GM23248 (cell line): ENCODE data around the gene BBOX1. TPM values are rescaled to one million over a fixed set of nuclear protein-coding genes. Genes with fewer than 3 reads are reported as not detected.

Experiments
- DNase-seq: peaks from one replicate; pipeline ENCODE4 v3.0.0-alpha.2; 2015
- H2AFZ ChIP-seq: fragments of 200-600 bp; sonication (generic); 2 replicates; pipeline ENCODE4 v1.6.1; 2016; ENCODE audit warnings: antibody characterized with exemption
- H3F3A ChIP-seq: fragments of 200-600 bp; sonication (generic); 2 replicates; pipeline ENCODE4 v1.6.1; 2016; ENCODE audit warnings: mild to moderate bottlenecking, antibody characterized with exemption, mixed run types; ENCODE audit not compliant: insufficient read depth
- H3K27ac ChIP-seq: fragments of 200-600 bp; sonication (generic); 2 replicates; pipeline ENCODE4 v1.5.1; 2016; ENCODE audit warnings: mild to moderate bottlenecking
- H3K27me3 ChIP-seq: fragments of 200-600 bp; sonication (generic); replicated peaks from 2 replicates; pipeline ENCODE4 v1.6.1; 2016; ENCODE audit warnings: mild to moderate bottlenecking; ENCODE audit not compliant: insufficient read depth
- H3K36me3 ChIP-seq: fragments of 200-600 bp; sonication (generic); 2 replicates; pipeline ENCODE4 v1.6.1; 2016; ENCODE audit warnings: low read depth, mild to moderate bottlenecking
- H3K4me1 ChIP-seq: fragments of 200-600 bp; sonication (generic); 2 replicates; pipeline ENCODE4 v1.6.1; 2016; ENCODE audit warnings: mild to moderate bottlenecking; ENCODE audit not compliant: insufficient read depth
- H3K4me2 ChIP-seq: fragments of 200-600 bp; sonication (generic); one replicate; pipeline ENCODE4 v1.6.1; 2016; ENCODE audit warnings: mild to moderate bottlenecking; ENCODE audit not compliant: unreplicated experiment
- H3K4me3 ChIP-seq: fragments of 200-600 bp; sonication (generic); 2 replicates; pipeline ENCODE4 v1.5.1; 2016; ENCODE audit warnings: mild to moderate bottlenecking
- H3K79me2 ChIP-seq: fragments of 200-600 bp; sonication (generic); 2 replicates; pipeline ENCODE4 v1.6.1; 2016; ENCODE audit warnings: mild to moderate bottlenecking; ENCODE audit not compliant: insufficient read depth
- H3K9ac ChIP-seq: fragments of 200-600 bp; sonication (generic); 2 replicates; pipeline ENCODE4 v1.6.1; 2016; ENCODE audit warnings: mild to moderate bottlenecking
- H3K9me2 ChIP-seq: fragments of 200-600 bp; sonication (generic); 2 replicates; pipeline ENCODE4 v1.6.1; 2016; ENCODE audit warnings: mixed run types, mild to moderate bottlenecking, moderate library complexity; ENCODE audit not compliant: insufficient read depth
- H3K9me3 ChIP-seq: fragments of 200-600 bp; sonication (generic); one replicate; pipeline ENCODE4 v1.6.1; 2017; ENCODE audit warnings: low read depth
- H4K20me1 ChIP-seq: fragments of 200-600 bp; sonication (generic); 2 replicates; pipeline ENCODE4 v1.6.0; 2016; ENCODE audit not compliant: insufficient read depth
- EZH2 ChIP-seq: fragments of 200-600 bp; sonication (generic); IDR thresholded peaks from 2 replicates; pipeline ENCODE4 v1.6.1; 2018; ENCODE audit warnings: antibody characterized with exemption, mild to moderate bottlenecking; ENCODE audit not compliant: insufficient read depth, poor library complexity, severe bottlenecking
- EZH2phosphoT487 ChIP-seq: fragments of 200-600 bp; sonication (generic); IDR thresholded peaks from 2 replicates; pipeline ENCODE4 v1.6.1; 2018; ENCODE audit warnings: antibody characterized with exemption, moderate library complexity, mild to moderate bottlenecking, low read depth; ENCODE audit not compliant: insufficient read depth
- WGBS, 2 experiments: methylation state at CpG; one replicate each; pipeline ENCODE4 v1.1.6; 2015 to 2017; ENCODE audit warnings: low lambda C conversion rate in 2 of 2, low coverage in 1 of 2; ENCODE audit errors: missing lambda C conversion rate in 2 of 2; 5-methylcytosine and 5-hydroxymethylcytosine counted together
- in situ Hi-C: fragments of 300-500 bp; cut with MboI; formaldehyde crosslinking; loops from 2 replicates; pipeline ENCODE4 v1.15.0; 2020
- polyA plus RNA-seq: library from polyadenylated mRNA; unstranded; fragments of >200 nt; fragmentation: Nextera tagmentation; extraction: Ambion mirVana; gene quantifications from 2 replicates; pipeline ENCODE4 v1.2.1, GENCODE V29; 2016
- total RNA-seq: library from RNA; depleted of rRNA; stranded (reverse); fragments of >200 nt; shearing (Covaris generic); gene quantifications from 2 replicates; pipeline ENCODE4 v1.2.3, GENCODE V29; 2014

The BBOX1 gene
- total and polyA plus RNA-seq, 2 experiments from 2014 or later: 0.23 TPM; not detected in 1

DNA sequence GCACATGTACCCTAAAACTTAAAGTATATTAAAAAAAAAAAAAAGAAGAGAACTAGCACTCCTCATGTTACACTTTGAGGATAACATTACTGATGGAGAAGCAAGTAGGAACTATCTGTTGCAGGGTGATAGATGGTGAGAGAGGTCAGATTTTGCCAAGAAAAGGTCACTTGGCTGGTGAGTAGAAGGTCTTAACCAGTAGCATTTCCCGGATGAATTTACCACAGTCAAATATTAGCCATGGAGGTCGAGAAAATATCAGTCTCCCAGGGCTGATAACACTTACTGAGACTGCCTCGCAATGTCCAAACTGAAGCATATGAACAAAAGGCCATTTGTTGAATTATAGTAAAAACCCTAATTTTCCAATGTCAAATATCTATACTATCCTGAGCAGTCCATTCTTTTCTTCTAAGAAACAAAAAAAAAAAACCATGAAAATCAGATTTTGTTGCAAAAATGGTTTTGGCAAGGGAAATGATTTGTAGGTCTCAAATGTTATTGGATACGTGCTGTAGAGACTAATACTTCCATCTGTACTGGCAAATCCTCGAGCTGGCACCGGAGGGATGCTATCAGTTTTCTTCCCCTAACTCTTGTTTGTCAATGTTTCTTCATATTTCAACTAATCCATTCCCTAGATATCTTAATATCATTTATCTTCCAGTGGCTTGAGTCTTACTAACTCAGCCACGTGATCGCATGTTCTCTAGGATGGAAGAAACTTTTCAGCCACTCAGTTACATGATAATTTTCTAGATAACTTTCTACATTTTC lies 14.5 kb upstream of the BBOX1 start:
- in situ Hi-C loops: no loop called here
- 84 to 86% methylated on average over 8 of the region's 8 CpGs for WGBS, 2 experiments
- H3K4me2 ChIP-seq: no peak overlapping the region
- H3K4me3 ChIP-seq: no peak overlapping the region
- H4K20me1 ChIP-seq: no peaks in the 10 kb centered on the region
- H2AFZ ChIP-seq: no peak overlapping the region
- H3K36me3 ChIP-seq: no peaks in the 10 kb centered on the region
- H3K9me2 ChIP-seq: no peaks in the 10 kb centered on the region
- TF ChIP-seq EZH2phosphoT487 (no peak), EZH2 (no peak)
- no peak for DNase-seq
- no peaks in the 10 kb centered on the region for H3F3A ChIP-seq
- H3K9ac ChIP-seq: no peak overlapping the region
- H3K79me2 ChIP-seq: no peaks in the 10 kb centered on the region
- no peak overlapping the region for H3K27ac ChIP-seq
- no peaks in the 10 kb centered on the region for H3K27me3 ChIP-seq
- H3K4me1 ChIP-seq: no peaks in the 10 kb centered on the region
- no peaks in the 10 kb centered on the region for H3K9me3 ChIP-seq

DNA sequence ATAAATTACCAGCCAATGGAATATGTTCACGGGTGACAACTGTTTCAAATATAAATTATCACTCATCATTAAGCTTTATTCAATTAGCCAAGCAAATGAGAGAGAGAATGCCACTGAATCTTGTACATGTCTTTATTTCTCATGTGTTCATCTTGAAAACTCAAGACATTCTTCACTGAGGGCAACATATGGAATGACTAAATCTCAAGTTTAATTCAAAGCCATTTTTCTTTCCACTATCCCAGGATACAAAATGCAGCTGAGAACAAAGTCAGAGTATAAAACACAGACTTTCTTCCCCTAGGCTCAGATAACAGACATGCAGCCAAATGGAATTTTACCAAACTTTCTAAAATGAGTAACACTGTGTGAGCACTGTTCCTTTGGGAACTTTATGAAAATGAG lies 12.1 kb upstream of the BBOX1 start:
- in situ Hi-C loops: no loop called here
- H3K9me2 ChIP-seq: no peaks in the 10 kb centered on the region
- H3K27ac ChIP-seq: no peak overlapping the region
- no peaks in the 10 kb centered on the region for H3F3A ChIP-seq
- no peaks in the 10 kb centered on the region for H3K4me1 ChIP-seq
- H3K36me3 ChIP-seq: no peaks in the 10 kb centered on the region
- H3K4me2 ChIP-seq: no peak overlapping the region
- no peaks in the 10 kb centered on the region for H3K9me3 ChIP-seq
- peak; percentile 54 for DNase-seq
- no peaks in the 10 kb centered on the region for H3K79me2 ChIP-seq
- H3K4me3 ChIP-seq: no peak overlapping the region
- no peak overlapping the region for H2AFZ ChIP-seq
- 3 to 12% methylated on average over 1 of the region's 1 CpG for WGBS, 2 experiments
- H4K20me1 ChIP-seq: no peaks in the 10 kb centered on the region
- TF ChIP-seq EZH2: no peak
- no peak for TF ChIP-seq EZH2phosphoT487
- no peak overlapping the region for H3K9ac ChIP-seq
- no peaks in the 10 kb centered on the region for H3K27me3 ChIP-seq

DNA sequence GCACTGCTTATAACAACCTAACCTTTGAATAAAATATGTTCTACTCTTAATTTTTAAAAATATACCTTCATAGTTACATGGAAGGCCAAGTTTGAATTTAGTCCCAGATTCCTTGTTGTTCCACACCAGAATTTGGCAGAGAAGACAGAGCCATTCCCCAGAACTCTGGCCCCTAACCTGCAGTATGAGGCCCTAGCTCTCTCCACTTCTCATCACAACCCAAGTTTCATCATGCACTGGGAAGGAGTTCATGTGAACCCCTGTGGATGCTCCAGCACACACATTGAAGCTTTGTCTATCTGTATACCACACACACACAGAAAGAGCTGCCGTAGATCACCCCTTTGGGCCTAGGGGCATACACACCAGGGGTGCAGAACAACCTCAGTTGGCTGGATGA lies 10.6 kb upstream of the BBOX1 start:
- H2AFZ ChIP-seq: no peak overlapping the region
- H3K9me3 ChIP-seq: no peaks in the 10 kb centered on the region
- no peaks in the 10 kb centered on the region for H4K20me1 ChIP-seq
- no peaks in the 10 kb centered on the region for H3K36me3 ChIP-seq
- no peaks in the 10 kb centered on the region for H3K4me1 ChIP-seq
- TF ChIP-seq EZH2phosphoT487 (no peak), EZH2 (no peak)
- in situ Hi-C loops: no loop called here
- 88 to 90% methylated on average over 1 of the region's 1 CpG for WGBS, 2 experiments
- H3K9ac ChIP-seq: no peak overlapping the region
- no peak for DNase-seq
- no peaks in the 10 kb centered on the region for H3K9me2 ChIP-seq
- H3K79me2 ChIP-seq: no peaks in the 10 kb centered on the region
- no peak overlapping the region for H3K27ac ChIP-seq
- no peak overlapping the region for H3K4me2 ChIP-seq
- H3K27me3 ChIP-seq: no peaks in the 10 kb centered on the region
- H3F3A ChIP-seq: no peaks in the 10 kb centered on the region
- no peak overlapping the region for H3K4me3 ChIP-seq

DNA sequence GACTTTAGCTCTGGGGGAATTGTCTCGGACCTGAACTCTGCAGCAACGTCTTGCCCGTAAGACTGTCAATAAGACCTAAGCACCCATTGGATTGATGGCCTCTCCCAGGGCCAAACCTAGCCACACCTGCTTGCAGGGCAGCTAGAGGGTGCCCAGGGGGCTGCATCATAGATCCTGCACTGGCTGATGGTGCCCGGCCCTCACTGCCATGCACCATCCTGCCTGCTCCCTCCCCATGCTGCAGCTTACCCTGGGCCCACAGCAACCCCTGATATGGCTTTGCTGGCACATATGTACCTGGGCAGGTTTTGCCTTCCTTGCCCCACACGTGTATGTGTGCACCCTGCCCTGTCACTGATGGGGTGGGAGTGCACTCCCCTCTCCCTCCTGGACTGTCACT lies 8.9 kb upstream of the BBOX1 start:
- Histone ChIP-seq H3K9me3 (no peaks in the 10 kb centered on the region), H2AFZ (no peak overlapping the region), H4K20me1 (no peaks in the 10 kb centered on the region), H3K79me2 (no peaks in the 10 kb centered on the region), H3F3A (no peaks in the 10 kb centered on the region), H3K9me2 (no peaks in the 10 kb centered on the region), H3K27ac (no peak overlapping the region), H3K36me3 (no peaks in the 10 kb centered on the region), H3K27me3 (no peaks in the 10 kb centered on the region), H3K9ac (no peak overlapping the region), H3K4me3 (no peak overlapping the region), H3K4me2 (no peak overlapping the region), H3K4me1 (no peaks in the 10 kb centered on the region)
- WGBS, 2 experiments: 78% methylated on average over 5 of the region's 5 CpGs
- in situ Hi-C loops: no loop called here
- DNase-seq: no peak
- no peak for TF ChIP-seq EZH2

DNA sequence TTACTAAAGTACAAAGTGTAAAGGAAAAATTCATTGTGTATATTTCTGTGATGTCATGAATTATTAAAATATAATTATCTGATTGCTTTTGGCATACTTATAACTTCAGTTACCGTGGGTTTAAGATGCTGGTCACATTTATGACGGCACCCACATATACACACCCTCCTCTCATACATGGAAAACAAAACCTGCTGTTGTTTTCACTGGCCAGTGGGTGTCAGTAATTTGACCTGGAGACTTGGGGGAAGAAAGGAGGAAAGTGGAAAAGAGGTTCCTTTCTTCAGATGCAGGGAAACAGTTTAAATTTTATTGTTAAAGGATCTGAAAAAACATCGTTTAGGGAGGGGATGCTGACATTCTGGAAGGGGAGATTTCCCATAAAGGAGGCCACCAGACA lies 742 bp upstream of the BBOX1 start:
- no peaks in the 10 kb centered on the region for H3K9me3 ChIP-seq
- no peak overlapping the region for H3K4me3 ChIP-seq
- H3F3A ChIP-seq: no peaks in the 10 kb centered on the region
- no peaks in the 10 kb centered on the region for H3K36me3 ChIP-seq
- no peak overlapping the region for H3K27ac ChIP-seq
- TF ChIP-seq EZH2phosphoT487 (no peak), EZH2 (no peak)
- no peak for DNase-seq
- no peak overlapping the region for H3K4me2 ChIP-seq
- no peaks in the 10 kb centered on the region for H4K20me1 ChIP-seq
- no peaks in the 10 kb centered on the region for H3K9me2 ChIP-seq
- no peak overlapping the region for H2AFZ ChIP-seq
- H3K4me1 ChIP-seq: no peaks in the 10 kb centered on the region
- H3K27me3 ChIP-seq: no peaks in the 10 kb centered on the region
- 42 to 46% methylated on average over 3 of the region's 3 CpGs for WGBS, 2 experiments
- in situ Hi-C loops: no loop called here
- no peak overlapping the region for H3K9ac ChIP-seq
- H3K79me2 ChIP-seq: no peaks in the 10 kb centered on the region
